ENCODE data around the gene ASCL2.
A peak's percentile ranks its signal among the peaks of the same experiment; 100 is the strongest.

ASCL2 gene

GRCh38 chr11:2308713-2309112 is 38.3 kb upstream of the ASCL2 start:
- DNase-seq (ENCODE audit: low spot score), result no peak

GRCh38 chr11:2307501-2308331 is 37.3 kb upstream of the ASCL2 start:
- DNase-seq (ENCODE audit: low spot score), result no peak

GRCh38 chr11:2306877-2307500 is 36.6 kb upstream of the ASCL2 start:
- no peak for DNase-seq (ENCODE audit: low spot score)

GRCh38 chr11:2306452-2306823 is 36.0 kb upstream of the ASCL2 start:
- DNase-seq (ENCODE audit: low spot score), result no peak

- DNase-seq (ENCODE audit: low spot score), result no peak
These were observed 35.5 kb upstream of the ASCL2 start for GRCh38 chr11:2305788-2306451.

GRCh38 chr11:2305140-2305778 is 34.9 kb upstream of the ASCL2 start:
- peak; percentile 62 for DNase-seq (ENCODE audit: low spot score)

- no peak for DNase-seq (ENCODE audit: low spot score)
These were observed 34.2 kb upstream of the ASCL2 start for GRCh38 chr11:2304506-2305139.

- DNase-seq (ENCODE audit: low spot score), result no peak
These were observed 33.5 kb upstream of the ASCL2 start for GRCh38 chr11:2303627-2304505.

GRCh38 chr11:2302896-2303626 is 32.7 kb upstream of the ASCL2 start:
- DNase-seq (ENCODE audit: low spot score), result no peak

- DNase-seq (ENCODE audit: low spot score), result no peak
These were observed 32.0 kb upstream of the ASCL2 start for GRCh38 chr11:2302306-2302895.

GRCh38 chr11:2301631-2302305 is 31.4 kb upstream of the ASCL2 start, which contains the start of the genes C11orf21 and TSPAN32:
TSS of gene C11orf21 (minus strand) at chr11:2301918. CDS start at chr11:2301808, 110 bp downstream.
TSS of gene TSPAN32 (plus strand) at chr11:2302013. CDS start at chr11:2302150, 137 bp downstream.
- no peak for DNase-seq (ENCODE audit: low spot score)

- DNase-seq (ENCODE audit: low spot score), result no peak
These were observed 30.7 kb upstream of the ASCL2 start for GRCh38 chr11:2300936-2301630.

GRCh38 chr11:2300290-2300935 is 30.0 kb upstream of the ASCL2 start:
- no peak for DNase-seq (ENCODE audit: low spot score)

- DNase-seq (ENCODE audit: low spot score), result no peak
These were observed 29.4 kb upstream of the ASCL2 start for GRCh38 chr11:2299773-2300172.

- no peak for DNase-seq (ENCODE audit: low spot score)
These were observed 28.7 kb upstream of the ASCL2 start for GRCh38 chr11:2298795-2299761.

GRCh38 chr11:2298131-2298794 is 27.9 kb upstream of the ASCL2 start:
- DNase-seq (ENCODE audit: low spot score), result no peak

Data from globus pallidus (tissue), 1 donor.